ENCODE data around the gene CHAC1. TPM values are rescaled to one million over a fixed set of nuclear protein-coding genes. Genes with fewer than 3 reads are reported as not detected.

The CHAC1 gene
- total and polyA plus RNA-seq, 10 donors = 0.39 to 5.5 (median 1.6) TPM

GRCh38 chr15:40915116-40915661, 38.1 kb upstream of the CHAC1 start:
- no peak overlapping the region for H3K4me3 ChIP-seq
- peak overlapping the region in 6 of 8 donors; percentile 41 to 63 (median 56) for H3K27ac ChIP-seq
- no peak for TF ChIP-seq POLR2A (IDR thresholded peaks at IDR 0.05)
- TF ChIP-seq POLR2AphosphoS5 (IDR thresholded peaks at IDR 0.05) = no peak
- TF ChIP-seq, protein P1, sequence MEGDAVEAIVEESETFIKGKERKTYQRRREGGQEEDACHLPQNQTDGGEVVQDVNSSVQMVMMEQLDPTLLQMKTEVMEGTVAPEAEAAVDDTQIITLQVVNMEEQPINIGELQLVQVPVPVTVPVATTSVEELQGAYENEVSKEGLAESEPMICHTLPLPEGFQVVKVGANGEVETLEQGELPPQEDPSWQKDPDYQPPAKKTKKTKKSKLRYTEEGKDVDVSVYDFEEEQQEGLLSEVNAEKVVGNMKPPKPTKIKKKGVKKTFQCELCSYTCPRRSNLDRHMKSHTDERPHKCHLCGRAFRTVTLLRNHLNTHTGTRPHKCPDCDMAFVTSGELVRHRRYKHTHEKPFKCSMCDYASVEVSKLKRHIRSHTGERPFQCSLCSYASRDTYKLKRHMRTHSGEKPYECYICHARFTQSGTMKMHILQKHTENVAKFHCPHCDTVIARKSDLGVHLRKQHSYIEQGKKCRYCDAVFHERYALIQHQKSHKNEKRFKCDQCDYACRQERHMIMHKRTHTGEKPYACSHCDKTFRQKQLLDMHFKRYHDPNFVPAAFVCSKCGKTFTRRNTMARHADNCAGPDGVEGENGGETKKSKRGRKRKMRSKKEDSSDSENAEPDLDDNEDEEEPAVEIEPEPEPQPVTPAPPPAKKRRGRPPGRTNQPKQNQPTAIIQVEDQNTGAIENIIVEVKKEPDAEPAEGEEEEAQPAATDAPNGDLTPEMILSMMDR (IDR thresholded peaks at IDR 0.05 in 8 of 11, conservative IDR thresholded peaks at IDR 0.05 in 3 of 11) = no peak
- H3K36me3 ChIP-seq = no peaks in the 10 kb centered on the region
- intact Hi-C loops (cut with DNase I; ENCODE audit: low total_unique reads) = no loop called here
- DNase-seq = no peak
- H3K9me3 ChIP-seq = no peaks in the 10 kb centered on the region
- H3K27me3 ChIP-seq (replicated peaks in 1 of 7) = no peaks in the 10 kb centered on the region
- WGBS, 5 donors = 67 to 76% (median 74%) methylated on average over 10 to 12 of the region's 12 CpGs
- H3K4me1 ChIP-seq = peaks cover 0 to 59% (median 22%) of the 10 kb centered on the region in 6 donors

DNA sequence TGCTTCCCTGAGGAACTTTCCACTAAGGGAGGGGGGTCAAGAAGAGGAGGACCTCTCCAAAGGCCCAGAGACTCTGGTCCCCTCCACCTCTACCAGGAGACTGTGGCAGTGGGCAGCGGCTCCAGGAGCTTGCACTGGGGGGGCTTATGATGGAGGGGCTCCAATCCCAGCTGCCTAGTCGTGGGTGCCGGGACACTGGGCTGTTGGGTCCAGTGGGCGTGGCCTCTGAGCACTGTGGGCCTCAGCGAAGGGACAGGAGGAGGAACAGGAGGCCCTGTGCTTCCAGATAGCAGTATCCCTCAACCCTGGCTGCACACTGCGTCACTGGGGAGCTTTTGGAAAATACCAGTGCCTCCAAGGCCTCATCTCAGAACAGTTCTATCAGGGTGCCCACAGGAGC, 37.6 kb upstream of the CHAC1 start:
- no peak overlapping the region for H3K4me3 ChIP-seq
- intact Hi-C loops (cut with DNase I; ENCODE audit: low total_unique reads) = no loop called here
- no peaks in the 10 kb centered on the region for H3K27me3 ChIP-seq (replicated peaks in 1 of 7)
- H3K36me3 ChIP-seq = no peaks in the 10 kb centered on the region
- DNase-seq = no peak
- TF ChIP-seq, protein P1 (IDR thresholded peaks at IDR 0.05 in 8 of 11, conservative IDR thresholded peaks at IDR 0.05 in 3 of 11) = no peak
- TF ChIP-seq POLR2A (IDR thresholded peaks at IDR 0.05) (no peak), POLR2AphosphoS5 (IDR thresholded peaks at IDR 0.05) (no peak)
- H3K27ac ChIP-seq = peak overlapping the region in 6 of 8 donors; percentile 41 to 63 (median 56)
- peaks cover 0 to 54% (median 20%) of the 10 kb centered on the region in 6 donors for H3K4me1 ChIP-seq
- no peaks in the 10 kb centered on the region for H3K9me3 ChIP-seq
- 67 to 75% (median 71%) methylated on average over 6 of the region's 6 CpGs for WGBS, 5 donors

- H3K27ac ChIP-seq = peak overlapping the region in 5 of 8 donors; percentile 35 to 54 (median 42)
- no peaks in the 10 kb centered on the region for H3K36me3 ChIP-seq
- TF ChIP-seq POLR2A (IDR thresholded peaks at IDR 0.05) (no peak), POLR2AphosphoS5 (IDR thresholded peaks at IDR 0.05) (no peak)
- TF ChIP-seq, protein P1 (IDR thresholded peaks at IDR 0.05 in 8 of 11, conservative IDR thresholded peaks at IDR 0.05 in 3 of 11) = no peak
- WGBS, 5 donors = 58 to 76% (median 71%) methylated on average over 10 to 11 of the region's 11 CpGs
- no peaks in the 10 kb centered on the region for H3K9me3 ChIP-seq
- H3K4me3 ChIP-seq = no peak overlapping the region
- H3K27me3 ChIP-seq (replicated peaks in 1 of 7) = no peaks in the 10 kb centered on the region
- intact Hi-C loops (cut with DNase I; ENCODE audit: low total_unique reads) = no loop called here
- no peak for DNase-seq
- H3K4me1 ChIP-seq = peaks cover 0 to 46% (median 15%) of the 10 kb centered on the region in 6 donors
Measured at GRCh38 chr15:40917585-40917984, 35.7 kb upstream of the CHAC1 start.

DNA sequence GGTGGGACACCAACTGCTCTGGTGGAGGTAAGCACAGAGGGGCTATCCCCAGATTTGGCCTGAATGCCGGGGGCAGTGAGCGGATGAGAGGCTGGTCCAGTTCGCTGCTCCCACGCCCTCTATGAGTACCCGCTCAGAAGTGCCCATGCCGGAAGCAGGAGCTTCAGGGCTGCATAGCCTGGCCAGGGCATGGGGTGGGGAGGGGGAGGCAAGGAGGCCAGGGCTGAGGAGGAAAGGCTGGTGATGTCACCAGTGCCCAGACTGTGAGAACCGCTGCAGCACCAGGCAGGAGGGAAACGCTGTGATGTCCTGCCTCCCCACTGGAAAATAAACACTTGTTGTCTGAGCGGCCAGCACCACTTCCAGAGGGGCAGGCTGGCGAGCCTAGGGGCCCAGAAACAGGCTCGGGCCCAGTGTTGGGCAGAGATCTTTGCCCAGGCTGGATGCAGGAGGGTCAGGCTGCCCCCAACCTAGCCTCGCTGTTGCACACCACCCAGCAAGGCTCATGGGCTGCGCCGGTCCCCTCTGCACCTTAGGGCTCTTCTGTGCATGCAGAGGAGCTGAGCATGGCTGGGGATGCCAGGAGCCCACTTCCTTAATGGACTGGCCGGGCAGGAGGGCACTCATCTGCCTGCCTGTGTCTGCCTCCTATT, 35.0 kb upstream of the CHAC1 start:
- intact Hi-C loops (cut with DNase I; ENCODE audit: low total_unique reads) = no loop called here
- Histone ChIP-seq H3K4me1 (peaks cover 0 to 46% (median 14%) of the 10 kb centered on the region in 6 donors), H3K4me3 (peak overlapping the region in 1 of 8 donors; percentile 14), H3K27me3 (replicated peaks in 1 of 7) (no peaks in the 10 kb centered on the region), H3K9me3 (no peaks in the 10 kb centered on the region), H3K36me3 (no peaks in the 10 kb centered on the region), H3K27ac (peak overlapping the region in 5 of 8 donors; percentile 35 to 54 (median 42))
- TF ChIP-seq POLR2AphosphoS5 (IDR thresholded peaks at IDR 0.05) (peak; percentile 34 to 54 (median 53)), POLR2A (IDR thresholded peaks at IDR 0.05) (no peak)
- TF ChIP-seq, protein P1 (IDR thresholded peaks at IDR 0.05 in 8 of 11, conservative IDR thresholded peaks at IDR 0.05 in 3 of 11) = no peak
- DNase-seq = peak; percentile 74
- 68 to 80% (median 73%) methylated on average over 9 to 15 of the region's 15 CpGs for WGBS, 5 donors
